Activated naive CD4-positive, alpha-beta T cell (primary cell): ENCODE results near the gene NAT14.
A peak's percentile ranks its signal among the peaks of the same experiment; 100 is the strongest.
"Not testable (repeated sequence)": the region's sequence is repeated elsewhere in the genome, so short reads cannot be mapped to it uniquely, and the experiment has no call there.

Experiments
- DNase-seq, 4 experiments: peaks; one replicate each; lab custom pipeline; 2025; lab: John Stamatoyannopoulos, UW

The NAT14 gene

GRCh38 chr19:55503157-55503501 is 18.1 kb downstream of the NAT14 start:
- DNase-seq, result no peak

- DNase-seq, result peak; percentile 91 to 96 (median 94)
Observed at GRCh38 chr19:55503502-55504251, 18.7 kb downstream of the NAT14 start.

- DNase-seq, result no peak
Observed at GRCh38 chr19:55504252-55504603, 19.2 kb downstream of the NAT14 start.

- no peak for DNase-seq
Observed at GRCh38 chr19:55504981-55505380, 20.0 kb downstream of the NAT14 start.

GRCh38 chr19:55508120-55508519 is 23.1 kb downstream of the NAT14 start:
- no peak for DNase-seq

GRCh38 chr19:55516878-55517620 is 32.1 kb downstream of the NAT14 start:
- peak; percentile 85 to 87 (median 86) for DNase-seq

GRCh38 chr19:55519451-55520311 is 34.7 kb downstream of the NAT14 start:
- no peak for DNase-seq

GRCh38 chr19:55520691-55521292 is 35.8 kb downstream of the NAT14 start:
- no peak for DNase-seq

GRCh38 chr19:55525289-55526101 is 40.5 kb downstream of the NAT14 start:
- no peak for DNase-seq

- DNase-seq, result peak in 1 of 4 experiments; percentile 14
Observed at GRCh38 chr19:55526216-55527196, 41.5 kb downstream of the NAT14 start.

- no peak for DNase-seq
Observed at GRCh38 chr19:55527197-55528029, 42.4 kb downstream of the NAT14 start.

GRCh38 chr19:55528030-55528803 is 43.2 kb downstream of the NAT14 start:
- DNase-seq, result no peak

GRCh38 chr19:55529636-55530234 is 44.7 kb downstream of the NAT14 start:
- DNase-seq, result no peak

- no peak for DNase-seq
Observed at GRCh38 chr19:55530996-55531395, 46.0 kb downstream of the NAT14 start.

GRCh38 chr19:55534280-55534679 is 49.3 kb downstream of the NAT14 start:
- DNase-seq, result not testable (repeated sequence)

- no peak for DNase-seq
Observed at GRCh38 chr19:55535173-55535964, 50.4 kb downstream of the NAT14 start.

GRCh38 chr19:55535965-55536350 is 51.0 kb downstream of the NAT14 start:
- DNase-seq, result no peak
